ENCODE measurements around the gene DAND5. TPM values are rescaled to one million over a fixed set of nuclear protein-coding genes. Genes with fewer than 3 reads are reported as not detected.
A peak's percentile ranks its signal among the peaks of the same experiment; 100 is the strongest.

DAND5 gene
- total and polyA plus RNA-seq, 2 donors (not counting 1 experiment from before 2014, with no cell fraction given), result not detected

DNA sequence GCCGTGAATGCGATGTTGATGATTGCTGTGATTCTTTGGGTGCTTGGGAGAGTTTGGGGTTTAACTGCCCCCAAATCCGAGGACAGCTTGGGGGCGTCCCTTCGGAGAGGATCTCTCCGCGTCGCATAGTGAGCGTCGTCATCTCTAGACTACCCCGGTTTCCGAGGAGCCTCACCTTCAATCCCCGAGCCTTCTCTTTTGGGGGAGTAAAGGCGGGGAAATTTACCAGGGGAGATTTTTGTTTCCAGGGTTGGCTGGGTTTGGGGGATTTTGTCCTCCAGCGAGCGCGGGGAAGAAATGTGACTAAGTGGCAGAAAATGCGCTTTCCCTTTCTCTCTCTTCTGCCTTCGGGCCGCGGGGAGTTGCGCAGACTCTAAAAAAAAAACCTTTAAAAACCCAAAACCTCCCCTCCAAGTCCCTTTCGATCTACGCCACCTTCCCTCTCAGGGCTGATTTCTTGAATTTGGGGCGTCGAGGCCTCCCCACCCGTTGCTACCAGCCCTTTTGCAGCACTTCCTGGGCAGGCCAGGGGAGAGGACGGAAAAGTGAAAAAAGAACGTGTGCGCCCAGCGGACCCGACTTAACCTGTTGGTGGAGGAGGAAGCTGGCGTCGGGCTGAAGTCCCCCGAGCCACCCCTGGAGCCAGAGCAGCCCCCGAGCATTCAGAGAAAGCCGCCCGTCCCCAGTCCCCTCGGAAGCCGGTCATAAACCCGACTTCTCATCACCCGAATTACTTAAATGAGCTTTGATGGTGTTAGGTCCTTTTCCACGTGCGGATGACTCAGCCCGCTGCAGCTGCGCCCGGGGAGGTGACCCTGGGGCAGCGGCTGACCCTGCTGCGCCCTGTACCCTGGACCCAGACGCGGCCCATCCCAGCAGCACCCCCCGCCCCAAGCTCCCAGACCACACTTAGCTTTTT lies 43.6 kb downstream of the DAND5 start:
- peak overlapping the region; percentile 60 for H3K9ac ChIP-seq (ENCODE audit: low read length)
- no peak overlapping the region for H3K27ac ChIP-seq (ENCODE audit: low read length in 2 of 2)
- H4K20me1 ChIP-seq (ENCODE audit: control insufficient read depth, insufficient read depth, low read length, poor library complexity, severe bottlenecking), result no peaks in the 10 kb centered on the region
- peak; percentile 90 for TF ChIP-seq EZH2 (IDR thresholded peaks at IDR 0.05; ENCODE audit: borderline replicate concordance, insufficient read depth, low read depth, low read length, poor library complexity, severe bottlenecking)
- TF ChIP-seq, protein P1, sequence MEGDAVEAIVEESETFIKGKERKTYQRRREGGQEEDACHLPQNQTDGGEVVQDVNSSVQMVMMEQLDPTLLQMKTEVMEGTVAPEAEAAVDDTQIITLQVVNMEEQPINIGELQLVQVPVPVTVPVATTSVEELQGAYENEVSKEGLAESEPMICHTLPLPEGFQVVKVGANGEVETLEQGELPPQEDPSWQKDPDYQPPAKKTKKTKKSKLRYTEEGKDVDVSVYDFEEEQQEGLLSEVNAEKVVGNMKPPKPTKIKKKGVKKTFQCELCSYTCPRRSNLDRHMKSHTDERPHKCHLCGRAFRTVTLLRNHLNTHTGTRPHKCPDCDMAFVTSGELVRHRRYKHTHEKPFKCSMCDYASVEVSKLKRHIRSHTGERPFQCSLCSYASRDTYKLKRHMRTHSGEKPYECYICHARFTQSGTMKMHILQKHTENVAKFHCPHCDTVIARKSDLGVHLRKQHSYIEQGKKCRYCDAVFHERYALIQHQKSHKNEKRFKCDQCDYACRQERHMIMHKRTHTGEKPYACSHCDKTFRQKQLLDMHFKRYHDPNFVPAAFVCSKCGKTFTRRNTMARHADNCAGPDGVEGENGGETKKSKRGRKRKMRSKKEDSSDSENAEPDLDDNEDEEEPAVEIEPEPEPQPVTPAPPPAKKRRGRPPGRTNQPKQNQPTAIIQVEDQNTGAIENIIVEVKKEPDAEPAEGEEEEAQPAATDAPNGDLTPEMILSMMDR (IDR thresholded peaks at IDR 0.05), result no peak
- H3K4me1 Mint-ChIP-seq, result peaks cover 38% of the 10 kb centered on the region
- ChIA-PET POLR2A (interaction anchor here (0.6 to 1.3 kb wide), 7 partner anchors 10 to 90 kb away, joined by 3 to 9 read pairs (median 4); no protein-coding TSS in a partner anchor), CTCF (interaction anchor here (0.6 to 2.2 kb wide), 11 partner anchors 9 to 712 kb away, joined by 3 to 10 read pairs (median 5); no protein-coding TSS in a partner anchor)
- intact Hi-C loops (cut with micrococcal nuclease), result no loop called here
- no peaks in the 10 kb centered on the region for H3K79me2 ChIP-seq (ENCODE audit: control insufficient read depth, insufficient read depth, low read length)
- peak overlapping the region; percentile 92 for H3K4me3 Mint-ChIP-seq
- H3K9me3 ChIP-seq (ENCODE audit: control extremely low read depth in 1 of 3, control insufficient read depth in 2 of 3, insufficient read depth in 1 of 3, low read length in 2 of 3), result peaks cover 0 to 24% (median 0%) of the 10 kb centered on the region in 3 donors
- H3K4me1 ChIP-seq (ENCODE audit: control insufficient read depth in 2 of 2, insufficient read depth in 2 of 2, low read length in 2 of 2), result peaks cover 35 to 49% of the 10 kb centered on the region in 2 donors
- peaks cover 0 to 72% (median 38%) of the 10 kb centered on the region in 4 experiments for H3K27me3 ChIP-seq (replicated peaks in 1 of 4; ENCODE audit: control extremely low read depth in 1 of 4, control insufficient read depth in 3 of 4, insufficient read depth in 4 of 4, low read length in 3 of 4)
- WGBS (ENCODE audit: insufficient coverage), result 4% methylated on average over 35 of the region's 52 CpGs
- ATAC-seq (ENCODE audit: low read depth) (peak; percentile 49), DNase-seq (peak; percentile 70)
- H3K9me3 Mint-ChIP-seq (ENCODE audit: insufficient read depth), result no peaks in the 10 kb centered on the region
- H3K36me3 ChIP-seq (replicated peaks in 1 of 2; ENCODE audit: control extremely low read depth in 1 of 2, control insufficient read depth in 1 of 2, extremely low read depth in 1 of 2, insufficient read depth in 2 of 2, low read length in 1 of 2), result no peaks in the 10 kb centered on the region
- H3K4me3 ChIP-seq (ENCODE audit: control extremely low read depth in 1 of 5, extremely low read depth in 1 of 5, insufficient read depth in 1 of 5, low read depth in 2 of 5, low read length in 4 of 5), result peak overlapping the region in 4 of 5 experiments; percentile 23 to 71 (median 55)
- H3K27ac Mint-ChIP-seq, result peak overlapping the region; percentile 63
- H2AFZ ChIP-seq (ENCODE audit: insufficient read depth, low read depth, low read length, poor library complexity, severe bottlenecking), result peak overlapping the region; percentile 69
- H3K4me2 ChIP-seq (replicated peaks; ENCODE audit: low read depth, low read length, poor library complexity, severe bottlenecking), result peak overlapping the region; percentile 76
- H3K27me3 Mint-ChIP-seq, result peaks cover 65% of the 10 kb centered on the region

Measured in B cell (primary cell).